ENCODE results near the gene CALN1.

Gene CALN1

DNA sequence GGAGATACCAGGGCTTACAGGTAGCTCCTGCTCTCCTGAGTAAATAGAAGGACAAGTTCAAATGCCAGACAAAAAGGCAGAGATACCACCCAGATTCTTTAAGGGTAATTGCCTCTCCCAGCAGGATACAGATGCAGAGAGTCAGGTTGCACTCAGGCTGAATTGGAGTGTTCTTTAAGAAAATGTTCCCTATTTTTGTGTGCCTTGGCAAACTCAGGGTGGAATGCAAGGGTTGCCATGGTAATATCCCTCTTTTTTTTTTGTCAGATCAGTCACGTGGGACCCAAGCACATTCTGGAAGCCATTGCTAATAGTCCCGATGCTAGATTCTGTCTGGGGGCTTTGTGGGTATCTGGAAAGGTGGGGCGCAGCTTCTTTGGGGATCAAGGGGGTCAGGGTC is 628.0 kb downstream of the CALN1 start:
- ATAC-seq (ENCODE audit: low read depth) (no peak), DNase-seq (ENCODE audit: low spot score) (no peak)
- TF ChIP-seq, protein P1, sequence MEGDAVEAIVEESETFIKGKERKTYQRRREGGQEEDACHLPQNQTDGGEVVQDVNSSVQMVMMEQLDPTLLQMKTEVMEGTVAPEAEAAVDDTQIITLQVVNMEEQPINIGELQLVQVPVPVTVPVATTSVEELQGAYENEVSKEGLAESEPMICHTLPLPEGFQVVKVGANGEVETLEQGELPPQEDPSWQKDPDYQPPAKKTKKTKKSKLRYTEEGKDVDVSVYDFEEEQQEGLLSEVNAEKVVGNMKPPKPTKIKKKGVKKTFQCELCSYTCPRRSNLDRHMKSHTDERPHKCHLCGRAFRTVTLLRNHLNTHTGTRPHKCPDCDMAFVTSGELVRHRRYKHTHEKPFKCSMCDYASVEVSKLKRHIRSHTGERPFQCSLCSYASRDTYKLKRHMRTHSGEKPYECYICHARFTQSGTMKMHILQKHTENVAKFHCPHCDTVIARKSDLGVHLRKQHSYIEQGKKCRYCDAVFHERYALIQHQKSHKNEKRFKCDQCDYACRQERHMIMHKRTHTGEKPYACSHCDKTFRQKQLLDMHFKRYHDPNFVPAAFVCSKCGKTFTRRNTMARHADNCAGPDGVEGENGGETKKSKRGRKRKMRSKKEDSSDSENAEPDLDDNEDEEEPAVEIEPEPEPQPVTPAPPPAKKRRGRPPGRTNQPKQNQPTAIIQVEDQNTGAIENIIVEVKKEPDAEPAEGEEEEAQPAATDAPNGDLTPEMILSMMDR (IDR thresholded peaks at IDR 0.05; ENCODE audit: poor library complexity, severe bottlenecking), result no peak
- Histone ChIP-seq H3K4me3 (ENCODE audit: severe bottlenecking) (no peak overlapping the region), H3K9me3 (ENCODE audit: severe bottlenecking) (peaks cover 6% of the 10 kb centered on the region), H3K27me3 (ENCODE audit: insufficient read depth, poor library complexity, severe bottlenecking) (no peaks in the 10 kb centered on the region), H3K4me1 (ENCODE audit: insufficient read depth, poor library complexity, severe bottlenecking) (no peaks in the 10 kb centered on the region), H3K36me3 (ENCODE audit: low read depth) (no peaks in the 10 kb centered on the region), H3K27ac (ENCODE audit: poor library complexity, severe bottlenecking) (no peak overlapping the region)

DNA sequence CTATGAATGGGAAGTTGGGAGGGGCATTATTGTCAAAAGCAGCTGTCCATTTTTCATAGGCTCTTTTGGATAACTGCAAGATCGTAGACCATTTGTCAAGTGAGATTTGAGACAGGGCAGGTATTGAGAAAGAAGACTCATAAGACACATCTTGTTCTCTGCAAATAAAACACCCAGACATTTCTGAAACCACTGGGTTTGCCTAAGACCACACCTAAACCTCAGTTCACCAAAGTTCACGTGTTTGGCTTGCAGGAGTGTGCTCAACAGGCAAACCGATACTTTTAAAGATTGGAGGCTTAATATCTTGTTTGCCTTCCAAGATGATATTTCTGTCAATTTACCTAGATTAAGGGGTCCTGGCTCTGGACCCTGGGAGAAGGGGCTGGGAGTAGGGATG is 628.4 kb downstream of the CALN1 start:
- H3K27ac ChIP-seq (ENCODE audit: poor library complexity, severe bottlenecking), result no peak overlapping the region
- no peak for ATAC-seq (ENCODE audit: low read depth)
- TF ChIP-seq, protein P1 (IDR thresholded peaks at IDR 0.05; ENCODE audit: poor library complexity, severe bottlenecking), result no peak
- H3K36me3 ChIP-seq (ENCODE audit: low read depth), result no peaks in the 10 kb centered on the region
- no peaks in the 10 kb centered on the region for H3K4me1 ChIP-seq (ENCODE audit: insufficient read depth, poor library complexity, severe bottlenecking)
- H3K27me3 ChIP-seq (ENCODE audit: insufficient read depth, poor library complexity, severe bottlenecking), result no peaks in the 10 kb centered on the region
- DNase-seq (ENCODE audit: low spot score), result no peak
- H3K4me3 ChIP-seq (ENCODE audit: severe bottlenecking), result no peak overlapping the region
- H3K9me3 ChIP-seq (ENCODE audit: severe bottlenecking), result peaks cover 6% of the 10 kb centered on the region

DNA sequence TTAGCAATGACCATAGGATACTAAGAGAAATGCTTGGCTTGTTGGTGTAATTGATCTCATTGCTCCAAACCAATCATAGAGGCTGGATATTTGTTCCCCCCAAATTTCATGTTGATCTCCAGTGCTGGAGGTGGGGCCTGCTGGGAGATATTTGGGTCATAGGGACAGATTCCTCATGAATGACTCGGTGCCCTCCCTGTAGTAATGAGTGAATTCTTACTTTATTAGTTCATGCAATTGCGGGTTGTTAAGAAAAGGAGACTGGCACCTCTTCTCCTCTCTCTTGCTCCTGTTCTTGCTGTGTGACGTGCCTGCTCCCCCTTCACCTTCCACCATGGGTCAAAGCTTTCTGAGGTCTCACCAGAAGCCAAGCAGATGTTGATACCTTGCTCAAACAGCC is 630.1 kb downstream of the CALN1 start:
- H3K36me3 ChIP-seq (ENCODE audit: low read depth), result no peaks in the 10 kb centered on the region
- H3K4me3 ChIP-seq (ENCODE audit: severe bottlenecking), result no peak overlapping the region
- H3K4me1 ChIP-seq (ENCODE audit: insufficient read depth, poor library complexity, severe bottlenecking), result no peaks in the 10 kb centered on the region
- DNase-seq (ENCODE audit: low spot score) (no peak), ATAC-seq (ENCODE audit: low read depth) (no peak)
- H3K27ac ChIP-seq (ENCODE audit: poor library complexity, severe bottlenecking), result no peak overlapping the region
- TF ChIP-seq, protein P1 (IDR thresholded peaks at IDR 0.05; ENCODE audit: poor library complexity, severe bottlenecking), result no peak
- peaks cover 5% of the 10 kb centered on the region for H3K9me3 ChIP-seq (ENCODE audit: severe bottlenecking)
- no peaks in the 10 kb centered on the region for H3K27me3 ChIP-seq (ENCODE audit: insufficient read depth, poor library complexity, severe bottlenecking)

DNA sequence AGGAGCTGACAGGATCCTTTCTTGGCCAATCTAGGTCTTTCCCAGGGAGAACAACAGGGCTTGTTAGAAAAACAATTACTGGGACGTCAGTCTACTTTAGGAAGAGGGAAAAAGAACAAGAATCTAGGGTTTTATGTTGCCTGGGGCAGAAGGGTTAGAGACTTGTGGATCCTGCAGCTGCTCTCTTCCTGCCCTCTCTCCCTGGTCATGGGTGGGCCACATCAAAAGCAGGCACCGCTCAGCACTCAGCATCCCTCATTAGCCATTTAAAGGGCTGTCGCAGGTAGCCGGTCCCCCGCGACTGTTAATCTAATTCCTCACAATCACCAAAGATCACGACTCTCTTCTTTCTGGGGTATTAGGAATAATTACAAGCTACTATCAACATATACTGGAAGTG is 631.9 kb downstream of the CALN1 start:
- peaks cover 5% of the 10 kb centered on the region for H3K9me3 ChIP-seq (ENCODE audit: severe bottlenecking)
- DNase-seq (ENCODE audit: low spot score), result no peak
- TF ChIP-seq, protein P1 (IDR thresholded peaks at IDR 0.05; ENCODE audit: poor library complexity, severe bottlenecking), result no peak

DNA sequence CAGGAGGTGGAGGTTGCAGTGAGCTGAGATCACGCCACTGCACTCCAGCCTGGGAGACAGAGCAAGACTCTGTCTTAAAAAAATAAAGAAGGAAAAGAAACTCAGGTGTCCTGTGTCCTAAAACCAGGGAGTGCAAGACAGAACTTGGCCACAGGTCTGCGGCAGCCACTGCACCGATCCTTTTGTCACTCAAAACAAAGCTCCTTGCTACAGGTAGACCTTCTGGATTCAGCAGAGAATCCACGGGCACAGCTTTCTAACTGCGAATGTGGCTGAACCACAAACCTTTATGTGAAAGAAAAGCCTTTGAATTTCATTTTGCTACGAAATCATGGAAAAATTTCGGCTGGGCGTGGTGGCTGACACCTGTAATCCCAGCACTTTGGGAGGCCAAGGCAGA is 634.9 kb downstream of the CALN1 start:
- ATAC-seq (ENCODE audit: low read depth), result no peak
- no peak for DNase-seq (ENCODE audit: low spot score)
- Histone ChIP-seq H3K27ac (ENCODE audit: poor library complexity, severe bottlenecking) (no peak overlapping the region), H3K4me3 (ENCODE audit: severe bottlenecking) (no peak overlapping the region), H3K9me3 (ENCODE audit: severe bottlenecking) (no peaks in the 10 kb centered on the region), H3K27me3 (ENCODE audit: insufficient read depth, poor library complexity, severe bottlenecking) (no peaks in the 10 kb centered on the region), H3K4me1 (ENCODE audit: insufficient read depth, poor library complexity, severe bottlenecking) (no peaks in the 10 kb centered on the region), H3K36me3 (ENCODE audit: low read depth) (no peaks in the 10 kb centered on the region)
- TF ChIP-seq, protein P1 (IDR thresholded peaks at IDR 0.05; ENCODE audit: poor library complexity, severe bottlenecking), result no peak

More for the DNA sequence above, 631.9 kb downstream of the CALN1 start:
- no peak for ATAC-seq (ENCODE audit: low read depth)
- Histone ChIP-seq H3K4me3 (ENCODE audit: severe bottlenecking) (no peak overlapping the region), H3K27ac (ENCODE audit: poor library complexity, severe bottlenecking) (no peak overlapping the region), H3K36me3 (ENCODE audit: low read depth) (no peaks in the 10 kb centered on the region), H3K27me3 (ENCODE audit: insufficient read depth, poor library complexity, severe bottlenecking) (no peaks in the 10 kb centered on the region), H3K4me1 (ENCODE audit: insufficient read depth, poor library complexity, severe bottlenecking) (no peaks in the 10 kb centered on the region)

Data from RWPE2 (cell line).